NCI-H146 treated with DMSO at 0.1 percent for 48 hours (cell line): Measurements from ENCODE around the gene PBX1.

Source experiments
- DNase-seq: peaks from one replicate; lab custom pipeline; 2025; ENCODE audit not compliant: unreplicated experiment; lab: John Stamatoyannopoulos, UW

The PBX1 gene

DNA sequence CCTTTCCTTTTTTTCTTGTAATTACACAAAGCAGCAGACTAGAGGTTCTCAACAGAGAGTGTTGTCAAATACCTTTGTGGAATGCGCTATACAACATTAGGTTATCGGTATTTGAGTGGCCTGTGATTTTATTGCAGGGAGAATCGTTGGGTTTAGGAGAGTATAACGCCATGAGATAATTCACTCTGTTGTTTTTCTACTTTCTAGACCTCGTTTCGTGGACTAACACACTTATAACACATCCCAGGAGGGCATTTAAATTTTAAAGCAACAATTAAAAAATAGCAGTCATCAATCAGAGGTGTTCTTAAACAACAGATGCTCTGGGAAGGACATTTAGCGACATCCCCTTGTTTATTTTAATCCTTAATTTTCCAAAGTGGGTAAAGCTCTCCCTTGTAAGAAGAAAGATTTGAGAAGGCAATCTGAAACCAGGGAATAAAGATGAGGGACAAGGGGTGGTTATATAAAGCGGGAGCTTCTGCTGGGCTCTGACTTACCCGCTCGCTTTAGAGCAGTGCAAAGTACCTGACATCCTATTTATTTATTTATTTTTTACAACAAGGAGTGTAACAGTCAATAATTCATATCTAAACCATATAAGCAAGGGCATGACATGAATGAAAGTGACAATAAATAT is 4.9 kb downstream of the PBX1 start:
- no peak for DNase-seq

DNA sequence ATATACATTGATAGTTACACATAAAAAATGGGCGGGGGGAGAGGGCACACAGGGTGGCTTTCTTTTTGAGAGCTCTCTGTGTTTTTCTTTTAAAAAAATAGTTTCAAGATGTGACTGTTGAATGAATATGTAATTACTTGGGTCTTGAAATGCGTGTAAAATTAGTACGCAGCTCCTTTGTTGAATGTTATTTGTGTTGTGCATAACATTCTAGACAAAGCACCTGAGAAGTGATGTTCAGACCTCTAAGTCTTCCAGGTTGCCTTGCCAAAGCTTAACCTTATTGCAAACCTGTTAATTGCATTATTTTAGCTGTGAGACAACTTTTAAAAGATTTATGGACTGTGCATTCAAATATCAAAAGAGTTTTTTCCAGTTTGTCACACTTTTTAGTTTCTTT is 5.4 kb downstream of the PBX1 start:
- no peak for DNase-seq

DNA sequence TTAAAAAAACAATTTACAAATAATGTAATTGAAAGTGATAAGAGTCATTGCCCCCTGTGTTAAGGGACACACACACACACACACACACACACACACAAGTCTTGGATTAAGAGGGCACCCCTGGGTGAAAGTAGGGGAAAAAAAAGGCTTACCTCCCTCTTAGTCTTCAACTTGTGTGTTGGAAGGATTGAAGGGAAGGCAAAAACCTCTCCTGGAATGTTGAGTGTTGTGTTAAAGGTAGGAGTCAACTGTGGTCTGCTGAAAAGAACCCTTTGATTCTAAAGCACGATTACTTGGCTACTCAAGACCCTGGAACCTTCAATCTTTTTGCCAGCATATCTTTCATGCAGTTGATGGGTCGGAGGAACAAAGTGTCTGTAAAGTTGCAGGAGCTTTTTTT is 6.4 kb downstream of the PBX1 start:
- DNase-seq, result no peak

GRCh38 chr1:164567774-164568173 is 8.8 kb downstream of the PBX1 start:
- no peak for DNase-seq

GRCh38 chr1:164569241-164569640 is 10.3 kb downstream of the PBX1 start:
- DNase-seq, result no peak

- no peak for DNase-seq
Measured at GRCh38 chr1:164569866-164570265, 10.9 kb downstream of the PBX1 start.

GRCh38 chr1:164571333-164571732 is 12.3 kb downstream of the PBX1 start:
- no peak for DNase-seq

GRCh38 chr1:164575356-164575886 is 16.4 kb downstream of the PBX1 start:
- no peak for DNase-seq

GRCh38 chr1:164576291-164577271 is 17.6 kb downstream of the PBX1 start:
- no peak for DNase-seq

DNA sequence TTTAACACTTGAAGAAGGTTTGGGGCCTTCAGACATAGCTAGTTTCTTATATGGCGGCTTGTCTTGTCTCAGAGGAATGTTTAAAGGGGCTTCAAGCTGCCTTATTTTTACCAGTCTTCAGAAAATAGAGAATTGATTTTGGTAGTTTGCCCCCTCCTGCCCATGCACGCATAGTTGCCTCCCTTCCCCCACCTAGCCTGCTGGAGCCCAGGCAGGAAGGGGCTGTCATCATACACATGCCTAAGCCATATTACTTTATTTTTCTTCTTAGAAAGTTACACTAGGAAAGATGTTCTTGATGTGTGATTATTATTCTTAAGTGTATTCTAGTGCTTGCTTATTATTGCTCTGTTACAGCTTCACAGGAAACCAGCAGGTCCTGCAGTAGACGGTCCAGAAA is 18.3 kb downstream of the PBX1 start:
- DNase-seq, result no peak

DNA sequence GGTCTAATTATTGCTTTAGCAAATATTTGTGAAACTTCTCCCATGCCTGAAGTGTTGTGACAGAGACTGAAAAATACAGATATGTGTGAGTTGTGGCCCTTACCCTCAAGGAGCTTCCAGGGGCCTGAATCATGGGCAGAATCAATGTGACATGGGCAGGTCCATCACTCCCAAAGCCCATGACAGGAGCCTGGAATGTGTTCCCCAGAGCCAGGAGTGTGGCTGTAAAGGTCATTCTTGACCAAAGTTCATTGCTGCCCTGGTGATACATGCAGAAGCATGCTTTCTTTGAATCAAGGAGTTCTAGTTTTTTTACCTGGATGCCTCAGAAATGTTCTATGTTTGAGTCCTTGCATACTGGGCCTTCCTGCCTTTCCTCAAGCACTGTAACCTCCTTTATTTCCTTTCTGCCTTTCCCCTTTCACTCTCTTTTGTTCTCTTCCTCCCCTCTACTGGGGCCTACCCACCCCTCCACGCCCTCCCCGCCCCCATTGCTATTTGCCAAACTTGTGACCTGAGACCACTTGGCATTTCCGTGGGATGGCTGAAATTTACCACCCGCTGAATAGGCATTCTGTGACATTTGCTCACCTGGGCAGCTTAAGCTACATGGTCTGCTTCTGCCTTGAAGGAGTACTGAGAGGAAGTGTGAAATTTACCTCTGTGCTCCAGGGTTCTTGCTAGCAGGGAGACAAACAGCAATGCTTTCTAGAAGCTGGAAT is 19.7 kb downstream of the PBX1 start:
- no peak for DNase-seq

DNA sequence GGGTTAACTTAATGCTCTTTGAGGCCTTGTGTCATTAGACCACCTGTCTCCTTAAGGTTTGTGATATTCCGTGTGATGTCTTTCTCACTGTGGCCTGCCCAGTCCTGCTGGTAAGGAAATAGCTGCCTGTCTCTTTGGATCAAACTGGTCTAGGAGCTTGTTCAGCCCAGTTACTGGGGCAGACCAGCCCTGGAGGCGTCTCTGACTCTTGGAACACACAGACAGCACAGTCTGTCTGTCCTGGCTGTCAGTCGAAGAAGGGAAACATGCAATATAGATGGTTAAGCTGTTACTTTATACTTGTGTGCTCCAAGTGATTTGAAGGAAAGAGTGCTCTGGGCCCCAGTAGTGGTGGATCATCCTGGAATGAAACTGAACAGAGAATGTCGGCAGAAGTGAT is 20.4 kb downstream of the PBX1 start:
- DNase-seq, result no peak

DNA sequence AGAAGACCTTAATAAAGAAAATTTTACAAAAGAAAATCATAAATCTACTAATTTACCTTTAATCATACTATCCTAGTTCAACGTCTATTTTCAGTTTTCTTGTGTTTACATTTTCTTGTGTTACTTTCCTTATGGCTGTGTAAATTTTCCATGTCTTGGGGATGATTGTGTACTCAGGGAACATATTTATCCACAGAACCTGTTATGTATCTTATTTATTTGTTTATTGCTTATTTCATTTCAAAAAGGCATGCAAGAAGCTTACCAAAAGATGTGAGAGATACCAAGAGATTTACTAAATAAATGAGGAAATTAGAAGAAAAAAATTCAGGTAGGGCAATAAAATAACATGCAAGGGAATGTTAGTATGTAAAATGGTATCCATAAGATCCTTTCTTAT is 22.8 kb downstream of the PBX1 start:
- DNase-seq, result no peak

DNA sequence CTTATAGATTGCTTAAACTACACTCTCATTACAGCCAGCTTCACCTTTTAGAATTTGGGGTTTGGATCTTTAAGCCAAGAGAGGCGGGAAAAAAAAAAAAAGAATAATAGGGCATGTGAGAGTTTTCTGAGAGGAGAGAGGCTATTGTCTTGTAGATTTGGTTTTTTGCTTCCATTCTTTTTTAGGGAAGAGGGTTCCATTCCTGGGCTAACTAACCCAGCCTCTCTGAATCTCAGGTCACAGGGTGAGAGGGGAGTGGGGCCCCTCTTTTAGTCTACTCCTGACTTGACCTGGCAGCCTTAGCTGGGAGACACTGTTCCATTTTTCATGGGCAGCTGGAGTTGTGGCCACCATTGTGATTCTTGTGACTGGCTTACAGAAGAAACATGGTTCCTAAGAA is 24.2 kb downstream of the PBX1 start:
- DNase-seq, result no peak

GRCh38 chr1:164583835-164584539 is 25.0 kb downstream of the PBX1 start:
- DNase-seq, result no peak

DNA sequence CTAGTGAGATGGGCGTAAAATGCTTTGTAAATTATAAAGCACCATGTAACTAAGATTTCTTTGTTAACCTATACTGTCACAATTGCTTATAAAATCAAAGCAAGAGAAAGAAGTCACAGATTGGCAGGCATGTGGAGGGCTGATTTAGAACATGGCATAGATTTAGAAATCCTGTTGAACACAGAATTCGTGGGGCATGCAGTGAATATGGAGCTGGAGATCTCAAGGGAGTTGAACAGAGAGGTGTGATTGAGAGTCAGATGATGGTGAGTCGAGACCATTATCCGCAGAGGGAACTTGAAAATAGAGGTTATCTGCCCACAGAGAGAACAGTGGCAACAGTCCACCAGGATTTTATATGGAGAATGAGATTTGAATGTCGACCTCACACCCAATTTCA is 27.6 kb downstream of the PBX1 start:
- DNase-seq, result no peak

- peak; percentile 55 for DNase-seq
Measured at GRCh38 chr1:164587617-164588501, 28.9 kb downstream of the PBX1 start.

DNA sequence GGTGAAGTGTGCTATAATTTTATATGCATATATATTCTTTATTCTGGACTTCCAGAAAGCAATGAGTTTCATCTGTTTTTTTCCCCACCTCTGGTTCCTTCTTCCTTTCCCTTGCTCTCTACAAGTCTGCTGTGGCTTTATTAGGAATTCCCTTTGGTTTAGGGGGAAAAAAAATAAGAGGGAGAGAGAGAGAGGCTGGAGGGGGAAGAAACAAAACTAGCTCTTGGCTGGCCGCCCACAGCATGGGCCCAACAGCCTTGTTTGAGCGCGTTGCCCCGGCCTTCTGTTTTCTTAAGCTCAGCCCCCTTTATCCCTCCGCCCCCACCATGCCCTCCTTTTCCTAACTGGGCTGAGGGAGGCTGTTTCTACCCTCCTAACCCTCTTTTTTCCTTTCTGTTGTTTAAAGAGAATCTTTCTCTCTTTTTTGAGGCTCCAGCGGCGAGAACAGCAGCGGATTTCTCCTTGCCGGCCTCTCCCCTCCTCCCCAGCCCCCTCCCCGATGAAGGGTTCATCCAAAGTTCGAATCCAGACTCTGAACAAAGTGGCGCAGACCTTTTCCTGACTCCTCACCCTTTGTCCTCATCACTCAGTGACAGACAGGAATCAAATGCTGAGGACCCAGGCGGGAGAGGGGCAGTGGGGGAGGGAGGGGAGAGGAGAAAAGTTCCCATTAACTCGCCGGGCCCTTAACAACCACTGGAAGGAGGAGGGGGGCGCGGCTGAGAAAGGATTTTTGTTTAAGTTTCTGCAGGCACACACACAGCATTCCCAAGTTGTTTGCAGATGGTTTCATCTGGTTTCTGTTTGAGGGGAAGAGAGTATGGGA is 29.7 kb downstream of the PBX1 start:
- no peak for DNase-seq

GRCh38 chr1:164589408-164589807 is 30.4 kb downstream of the PBX1 start:
- DNase-seq, result no peak
